ENCODE data around the gene TUBB1. TPM values are rescaled to one million over a fixed set of nuclear protein-coding genes. Genes with fewer than 3 reads are reported as not detected.

Gene TUBB1
- total and polyA plus RNA-seq, 2 donors from 2014 or later = 0.17 TPM; not detected in 1

GRCh38 chr20:58985656-58986055 is 33.6 kb upstream of the TUBB1 start:
- peaks cover 6 to 35% (median 28%) of the 10 kb centered on the region in 3 donors for H3K36me3 ChIP-seq (ENCODE audit: control insufficient read depth in 2 of 3, insufficient read depth in 3 of 3, low read length in 3 of 3)
- H3K9ac ChIP-seq (ENCODE audit: low read length in 3 of 3) = no peak overlapping the region
- DNase-seq (no peak), FAIRE-seq (no peak)
- peaks cover 5 to 31% (median 7%) of the 10 kb centered on the region in 3 donors for H3K4me1 ChIP-seq (ENCODE audit: control insufficient read depth in 2 of 3, insufficient read depth in 2 of 3, low read depth in 1 of 3, low read length in 3 of 3)
- no peak overlapping the region for H3K4me3 ChIP-seq (ENCODE audit: low read length in 3 of 3)
- no peak for TF ChIP-seq CTCF (IDR thresholded peaks at IDR 0.05; ENCODE audit: borderline replicate concordance, extremely low read depth, insufficient read depth)
- H3K9me3 ChIP-seq (ENCODE audit: control insufficient read depth in 2 of 3, insufficient read depth in 1 of 3, low read length in 3 of 3) = no peaks in the 10 kb centered on the region
- H3K27ac ChIP-seq (ENCODE audit: low read depth in 2 of 2, low read length in 2 of 2) = no peak overlapping the region
- intact Hi-C loops (cut with DNase I) = no loop called here
- H3K27me3 ChIP-seq (ENCODE audit: control insufficient read depth, insufficient read depth, low read length) = no peaks in the 10 kb centered on the region

DNA sequence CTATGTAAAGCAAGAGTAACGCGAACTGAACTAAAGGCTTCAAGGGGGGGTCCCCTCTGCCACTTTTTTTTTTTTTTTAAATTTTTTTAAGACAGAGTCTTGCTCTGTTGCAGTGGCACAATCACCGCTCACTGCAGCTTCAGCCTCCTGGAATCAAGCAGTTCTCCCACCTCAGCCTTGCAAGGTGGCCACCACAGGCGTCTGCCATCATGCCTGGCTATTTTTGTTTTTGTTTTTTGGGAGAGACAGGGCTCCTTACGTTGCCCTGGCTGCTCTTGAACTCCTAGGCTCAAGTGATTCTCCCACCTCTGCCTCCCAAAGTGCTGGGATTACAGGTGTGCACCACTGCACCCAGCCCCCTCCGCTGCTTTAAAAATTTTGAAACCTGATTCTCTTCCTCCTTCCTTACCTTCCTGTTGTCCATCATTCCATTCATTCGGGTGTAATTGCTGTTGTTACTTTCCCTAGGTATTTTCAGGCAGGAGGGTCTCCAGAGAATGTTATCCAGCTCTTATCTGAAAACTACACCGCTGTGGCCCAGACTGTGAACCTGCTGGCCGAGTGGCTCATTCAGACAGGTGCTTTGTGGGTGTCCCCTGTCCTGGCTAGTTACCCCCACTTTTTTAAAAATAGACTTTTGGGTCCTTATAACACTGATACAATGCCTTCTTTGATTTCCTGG is 32.8 kb upstream of the TUBB1 start:
- Histone ChIP-seq H3K9ac (ENCODE audit: low read length in 3 of 3) (no peak overlapping the region), H3K4me1 (ENCODE audit: control insufficient read depth in 2 of 3, insufficient read depth in 2 of 3, low read depth in 1 of 3, low read length in 3 of 3) (peaks cover 5 to 31% (median 7%) of the 10 kb centered on the region in 3 donors), H3K4me3 (ENCODE audit: low read length in 3 of 3) (no peak overlapping the region), H3K36me3 (ENCODE audit: control insufficient read depth in 2 of 3, insufficient read depth in 3 of 3, low read length in 3 of 3) (peaks cover 6 to 42% (median 35%) of the 10 kb centered on the region in 3 donors), H3K27ac (ENCODE audit: low read depth in 2 of 2, low read length in 2 of 2) (no peak overlapping the region), H3K9me3 (ENCODE audit: control insufficient read depth in 2 of 3, insufficient read depth in 1 of 3, low read length in 3 of 3) (no peaks in the 10 kb centered on the region), H3K27me3 (ENCODE audit: control insufficient read depth, insufficient read depth, low read length) (no peaks in the 10 kb centered on the region)
- no peak for TF ChIP-seq CTCF (IDR thresholded peaks at IDR 0.05; ENCODE audit: borderline replicate concordance, extremely low read depth, insufficient read depth)
- intact Hi-C loops (cut with DNase I) = no loop called here
- DNase-seq (peak in 1 of 5 donors; percentile 34), FAIRE-seq (no peak)

DNA sequence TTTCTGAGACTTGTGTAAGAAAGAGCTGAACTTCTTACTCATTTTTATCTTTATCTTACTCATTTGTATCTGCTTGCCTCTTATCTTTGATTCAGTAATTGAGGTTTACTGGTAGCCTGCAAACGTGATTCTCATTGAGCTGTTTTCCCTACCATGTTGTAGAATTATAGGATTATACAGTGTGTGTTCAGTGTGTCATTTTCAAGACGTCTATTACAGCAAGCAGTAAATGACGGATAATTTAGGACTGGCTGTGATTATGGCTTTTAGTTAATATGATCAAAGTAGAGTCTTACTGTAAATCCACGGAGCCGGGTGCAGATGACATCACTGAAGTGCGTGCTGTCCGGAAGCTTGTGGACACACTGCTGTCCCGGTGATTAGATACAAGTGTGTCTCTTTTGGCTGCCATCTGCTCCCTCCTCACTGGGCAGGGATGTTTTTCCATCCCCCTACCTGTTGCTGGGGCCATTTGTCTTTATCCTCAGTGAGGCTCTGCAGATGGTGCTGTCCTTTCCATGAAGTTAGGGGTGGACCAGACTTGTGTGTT is 32.2 kb upstream of the TUBB1 start:
- intact Hi-C loops (cut with DNase I) = no loop called here
- Histone ChIP-seq H3K36me3 (ENCODE audit: control insufficient read depth in 2 of 3, insufficient read depth in 3 of 3, low read length in 3 of 3) (peaks cover 11 to 47% (median 40%) of the 10 kb centered on the region in 3 donors), H3K9ac (ENCODE audit: low read length in 3 of 3) (no peak overlapping the region), H3K27ac (ENCODE audit: low read depth in 2 of 2, low read length in 2 of 2) (no peak overlapping the region), H3K4me1 (ENCODE audit: control insufficient read depth in 2 of 3, insufficient read depth in 2 of 3, low read depth in 1 of 3, low read length in 3 of 3) (peaks cover 5 to 31% (median 7%) of the 10 kb centered on the region in 3 donors), H3K27me3 (ENCODE audit: control insufficient read depth, insufficient read depth, low read length) (no peaks in the 10 kb centered on the region), H3K4me3 (ENCODE audit: low read length in 3 of 3) (no peak overlapping the region), H3K9me3 (ENCODE audit: control insufficient read depth in 2 of 3, insufficient read depth in 1 of 3, low read length in 3 of 3) (no peaks in the 10 kb centered on the region)
- DNase-seq (no peak), FAIRE-seq (no peak)
- no peak for TF ChIP-seq CTCF (IDR thresholded peaks at IDR 0.05; ENCODE audit: borderline replicate concordance, extremely low read depth, insufficient read depth)

Measured in kidney (tissue), 14 donors.